T-helper 1 cell treated with Interleukin-12 subunit alpha and Interleukin-12 subunit beta and Interleukin-4 antibody, amounts not matched to agents 30 ng/mL and 1 ng/mL, for 36 hours (primary cell): ENCODE data around the gene HIC2. TPM values are rescaled to one million over a fixed set of nuclear protein-coding genes. Genes with fewer than 3 reads are reported as not detected.
"Not testable (repeated sequence)": the region's sequence is repeated elsewhere in the genome, so short reads cannot be mapped to it uniquely, and the experiment has no call there.

Experiments
- intact Hi-C: fragments of 100-400 bp; cut with micrococcal nuclease; formaldehyde crosslinking; loops from one replicate; pipeline ENCODE4 v1.15.1; 2024
- total RNA-seq: library from RNA; stranded (reverse); gene quantifications from 2 replicates; pipeline ENCODE4 v1.2.3, GENCODE V29; 2022

Gene HIC2, protein sequence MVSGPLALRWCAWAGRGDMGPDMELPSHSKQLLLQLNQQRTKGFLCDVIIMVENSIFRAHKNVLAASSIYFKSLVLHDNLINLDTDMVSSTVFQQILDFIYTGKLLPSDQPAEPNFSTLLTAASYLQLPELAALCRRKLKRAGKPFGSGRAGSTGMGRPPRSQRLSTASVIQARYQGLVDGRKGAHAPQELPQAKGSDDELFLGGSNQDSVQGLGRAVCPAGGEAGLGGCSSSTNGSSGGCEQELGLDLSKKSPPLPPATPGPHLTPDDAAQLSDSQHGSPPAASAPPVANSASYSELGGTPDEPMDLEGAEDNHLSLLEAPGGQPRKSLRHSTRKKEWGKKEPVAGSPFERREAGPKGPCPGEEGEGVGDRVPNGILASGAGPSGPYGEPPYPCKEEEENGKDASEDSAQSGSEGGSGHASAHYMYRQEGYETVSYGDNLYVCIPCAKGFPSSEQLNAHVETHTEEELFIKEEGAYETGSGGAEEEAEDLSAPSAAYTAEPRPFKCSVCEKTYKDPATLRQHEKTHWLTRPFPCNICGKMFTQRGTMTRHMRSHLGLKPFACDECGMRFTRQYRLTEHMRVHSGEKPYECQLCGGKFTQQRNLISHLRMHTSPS
- 4.5 and 5.0 TPM in 2 replicates for total RNA-seq

DNA sequence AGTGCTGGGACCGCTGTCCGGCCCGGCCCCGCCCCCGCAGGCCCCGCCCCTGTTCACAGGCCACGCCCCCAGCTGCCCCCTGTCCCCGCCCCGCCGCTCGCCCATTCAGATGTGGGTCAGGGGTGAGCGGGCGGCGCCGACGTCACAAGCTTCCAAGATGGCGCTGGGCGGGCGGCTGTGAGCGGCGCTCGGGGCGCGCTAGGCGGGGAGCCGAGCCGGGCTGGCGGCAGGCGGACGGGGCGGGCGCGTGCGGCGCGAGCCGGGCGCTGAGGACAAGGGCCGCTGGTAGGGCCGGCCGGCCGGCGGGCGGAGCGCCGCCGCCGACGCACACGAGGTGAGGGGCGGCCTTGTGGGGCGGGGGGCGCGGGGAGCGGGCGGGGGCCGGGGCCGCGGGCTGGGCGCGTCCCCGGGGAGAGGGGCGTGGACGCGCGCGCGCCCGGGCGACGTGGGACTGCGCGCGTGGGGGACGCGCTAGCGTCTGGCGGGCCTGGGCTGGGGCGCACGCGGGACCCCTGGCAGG, at the start of gene HIC2:
Gene HIC2, plus strand, starts transcription at position 145 of the 520 bp plus-strand sequence. CDS start 25,461 bp downstream, outside the sequence.
- intact Hi-C loops: not testable (repeated sequence)

DNA sequence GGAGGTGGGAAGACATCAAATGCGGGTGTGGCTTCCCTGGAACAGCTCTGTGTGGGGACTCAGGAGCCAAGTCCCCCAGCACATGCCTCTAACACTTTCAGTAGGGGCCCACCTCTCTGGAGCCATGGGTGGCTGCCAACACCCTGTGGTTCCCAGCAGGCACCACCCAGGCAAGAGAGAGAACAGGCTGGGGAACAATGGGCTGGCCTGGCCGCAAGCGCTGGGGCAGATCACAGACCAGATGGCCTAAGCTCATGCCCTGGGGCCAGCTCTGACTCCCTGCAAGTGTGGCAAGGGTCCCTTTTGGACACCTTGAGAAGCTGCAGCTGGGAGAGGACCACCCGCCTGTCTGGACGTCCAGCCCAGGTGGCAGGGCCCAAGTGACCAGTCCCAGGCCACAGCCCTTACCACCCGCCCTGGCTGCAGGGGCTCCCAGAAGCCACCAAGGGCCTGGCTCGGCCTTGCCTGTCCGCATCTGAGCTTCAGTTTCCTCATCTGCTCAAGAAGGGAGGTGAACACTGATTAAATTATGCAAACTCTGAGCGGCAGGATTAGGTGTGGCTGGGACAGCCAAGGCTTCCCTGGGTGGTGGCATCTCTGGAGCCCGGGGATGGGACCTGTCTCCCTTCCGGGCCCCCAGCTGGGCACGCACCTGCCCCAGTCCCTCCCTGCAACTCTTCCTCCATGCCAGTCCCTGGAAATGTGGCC, 48.4 kb upstream of the HIC2 start:
- intact Hi-C loops: not testable (repeated sequence)

DNA sequence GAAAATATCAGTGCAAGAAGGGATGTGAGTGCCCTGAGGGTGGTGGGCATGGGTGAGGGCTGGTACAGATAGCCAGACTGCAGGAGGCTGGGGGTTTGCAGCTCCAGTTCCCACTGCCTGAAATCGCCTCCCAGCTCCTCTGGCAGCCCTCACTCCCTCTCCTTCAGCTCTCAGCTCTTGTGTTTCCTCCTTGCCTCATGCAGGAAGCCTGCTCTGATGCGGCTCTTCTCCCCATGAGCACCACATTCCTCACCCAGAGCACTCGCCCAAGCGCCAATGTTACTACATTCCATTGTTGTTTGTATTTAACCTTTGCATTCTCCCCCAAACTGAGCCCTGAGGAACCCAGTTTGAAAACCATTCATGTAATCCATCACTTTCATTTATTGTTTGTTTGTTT, 41.3 kb upstream of the HIC2 start:
- intact Hi-C loops: not testable (repeated sequence)

DNA sequence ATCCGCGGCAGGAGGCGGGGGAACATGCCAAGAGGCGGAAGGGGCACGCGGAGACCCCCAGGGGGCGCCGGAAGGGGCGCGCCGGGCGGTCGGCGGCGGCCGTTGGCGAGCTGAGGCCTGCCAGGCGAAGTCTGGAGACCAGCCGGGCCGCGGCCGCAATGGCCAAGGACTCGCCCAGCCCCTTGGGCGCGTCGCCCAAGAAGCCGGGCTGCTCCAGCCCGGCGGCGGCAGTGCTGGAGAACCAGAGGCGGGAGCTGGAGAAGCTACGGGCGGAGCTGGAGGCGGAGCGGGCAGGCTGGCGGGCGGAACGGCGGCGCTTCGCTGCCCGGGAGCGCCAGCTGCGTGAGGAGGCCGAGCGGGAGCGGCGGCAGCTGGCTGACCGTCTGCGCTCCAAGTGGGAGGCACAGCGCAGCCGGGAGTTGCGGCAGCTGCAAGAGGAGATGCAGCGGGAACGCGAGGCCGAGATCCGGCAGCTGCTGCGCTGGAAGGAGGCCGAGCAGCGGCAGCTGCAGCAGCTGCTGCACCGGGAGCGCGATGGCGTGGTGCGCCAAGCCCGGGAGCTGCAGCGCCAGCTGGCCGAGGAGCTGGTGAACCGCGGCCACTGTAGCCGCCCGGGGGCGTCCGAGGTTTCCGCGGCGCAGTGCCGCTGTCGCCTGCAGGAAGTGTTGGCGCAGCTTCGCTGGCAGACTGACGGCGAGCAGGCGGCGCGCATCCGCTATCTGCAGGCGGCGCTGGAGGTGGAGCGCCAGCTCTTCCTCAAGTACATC, 33.3 kb upstream of the HIC2 start, which contains the start of gene RIMBP3B:
Gene RIMBP3B, plus strand, starts transcription at position 51 of the 767 bp plus-strand sequence. Its CDS starts 108 bp downstream, at position 159.
- intact Hi-C loops: not testable (repeated sequence)

DNA sequence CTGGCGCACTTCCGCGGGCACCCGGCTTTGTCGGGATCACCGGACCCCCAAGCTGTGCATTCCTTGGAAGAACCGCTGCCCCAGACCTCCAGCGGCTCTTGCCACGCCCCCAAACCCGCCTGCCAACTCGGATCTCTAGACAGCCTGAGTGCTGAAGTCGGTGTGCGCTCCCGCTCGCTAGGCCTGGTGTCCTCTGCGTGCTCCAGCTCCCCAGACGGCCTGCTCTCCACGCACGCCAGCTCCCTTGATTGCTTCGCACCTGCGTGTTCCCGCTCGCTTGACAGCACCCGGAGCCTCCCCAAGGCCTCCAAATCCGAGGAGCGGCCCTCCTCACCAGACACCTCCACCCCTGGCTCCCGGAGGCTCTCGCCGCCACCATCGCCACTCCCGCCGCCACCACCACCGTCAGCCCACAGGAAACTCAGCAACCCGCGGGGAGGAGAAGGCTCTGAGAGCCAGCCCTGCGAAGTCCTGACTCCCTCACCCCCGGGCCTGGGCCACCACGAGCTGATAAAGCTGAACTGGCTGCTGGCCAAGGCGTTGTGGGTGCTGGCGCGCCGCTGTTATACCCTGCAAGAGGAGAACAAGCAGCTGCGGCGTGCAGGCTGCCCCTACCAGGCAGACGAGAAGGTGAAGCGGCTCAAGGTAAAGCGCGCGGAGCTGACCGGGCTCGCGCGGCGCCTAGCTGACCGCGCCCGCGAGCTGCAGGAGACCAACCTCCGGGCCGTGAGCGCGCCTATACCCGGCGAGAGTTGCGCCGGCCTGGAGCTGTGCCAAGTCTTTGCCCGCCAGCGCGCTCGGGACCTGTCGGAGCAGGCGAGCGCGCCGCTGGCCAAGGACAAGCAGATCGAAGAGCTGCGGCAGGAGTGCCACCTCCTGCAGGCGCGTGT, 32.5 kb upstream of the HIC2 start:
- intact Hi-C loops: not testable (repeated sequence)

DNA sequence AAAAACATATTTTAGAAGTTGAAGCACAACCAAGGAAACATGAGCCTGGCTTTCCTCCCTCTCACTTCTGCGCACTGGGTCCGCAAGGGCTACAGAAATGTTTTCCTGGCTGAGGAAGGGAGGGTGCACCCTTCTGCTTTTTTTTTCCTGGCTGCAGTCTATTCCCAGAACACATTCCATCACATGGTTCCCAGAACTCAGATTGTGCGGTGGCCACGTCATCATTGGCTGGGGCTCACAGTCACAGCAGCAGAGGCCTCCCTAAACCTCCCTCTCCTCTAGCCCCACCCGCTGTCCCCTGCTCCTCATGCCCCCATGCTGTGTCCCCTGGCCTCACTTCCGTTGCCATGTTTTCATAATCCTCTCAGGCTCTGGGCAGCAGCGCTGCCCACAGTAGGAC, 27.7 kb upstream of the HIC2 start:
- intact Hi-C loops: not testable (repeated sequence)

DNA sequence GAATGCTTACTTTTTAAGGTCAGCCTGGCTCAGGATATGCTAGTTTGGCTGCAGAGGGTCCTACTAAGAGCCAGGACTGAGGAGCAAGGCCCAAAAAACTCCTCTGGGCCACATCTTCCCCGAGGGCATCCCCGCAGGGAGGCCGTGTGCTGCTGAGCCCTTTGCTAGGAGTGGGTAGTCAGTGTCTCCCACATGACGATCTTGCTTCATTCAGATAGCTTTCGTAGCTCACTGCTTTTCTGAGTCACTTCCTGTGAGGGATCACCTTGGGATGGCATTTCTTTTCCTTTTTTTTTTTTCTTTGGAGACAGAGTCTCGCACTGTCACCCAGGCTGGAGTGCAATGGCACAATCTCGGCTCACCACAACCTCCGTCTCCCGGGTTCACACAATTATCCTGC, 27.2 kb upstream of the HIC2 start:
- intact Hi-C loops: not testable (repeated sequence)

DNA sequence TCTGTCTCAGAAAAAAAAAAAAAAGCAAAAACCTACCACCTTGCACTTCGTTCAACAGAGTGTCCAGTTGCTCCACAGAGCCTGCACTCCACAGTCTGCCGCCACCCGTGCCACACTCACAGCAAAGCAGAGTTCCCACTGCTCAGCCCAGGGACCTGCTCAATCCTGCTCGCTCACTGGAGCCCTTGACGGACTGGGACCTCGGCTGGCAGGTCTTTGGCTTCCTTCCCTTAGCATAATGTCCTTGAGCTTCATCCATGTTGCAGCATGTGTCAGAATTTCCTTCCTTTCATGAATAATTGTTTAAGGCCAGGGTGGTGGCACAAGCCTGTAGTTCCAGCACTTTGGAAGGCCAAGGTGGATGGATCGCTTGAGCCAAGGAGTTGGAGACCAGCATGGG, 22.6 kb upstream of the HIC2 start:
- intact Hi-C loops: not testable (repeated sequence)

DNA sequence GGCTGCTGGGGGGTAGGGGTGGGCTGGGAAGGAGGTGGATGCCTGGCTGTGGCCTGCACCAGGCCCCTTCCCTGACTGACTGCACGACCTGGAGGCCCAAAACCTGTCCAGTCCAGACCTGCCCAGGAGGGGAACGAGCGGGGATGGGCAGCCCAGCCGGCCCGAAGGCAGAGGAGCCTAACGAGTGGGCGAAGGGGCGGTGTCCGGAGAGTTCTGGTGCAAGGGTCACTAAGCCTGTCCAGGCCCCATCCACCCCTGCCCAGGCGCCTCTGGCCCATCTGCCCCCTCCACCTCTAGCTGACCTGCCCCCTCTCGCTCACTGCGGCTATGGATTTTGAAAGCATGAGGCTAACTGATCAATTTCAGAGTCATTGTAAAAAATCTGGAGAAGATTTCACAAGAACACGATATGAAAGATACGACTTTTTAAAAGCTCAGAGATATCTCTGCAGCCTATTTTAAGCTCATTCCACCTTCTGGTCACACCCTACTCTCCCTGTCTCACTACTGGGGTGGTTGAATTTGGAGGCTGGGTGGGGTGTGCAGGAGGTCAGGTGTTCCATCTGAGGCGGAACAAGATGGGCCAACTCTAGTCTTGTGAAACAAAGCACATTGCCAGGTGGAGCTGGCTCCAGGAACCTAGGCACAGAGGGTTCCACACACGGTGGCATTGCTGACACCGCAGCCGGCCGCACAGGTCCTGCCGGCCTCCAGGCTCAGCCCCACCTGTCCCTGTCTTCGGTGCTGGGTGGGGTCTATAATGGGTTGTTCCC, 15.8 kb upstream of the HIC2 start:
- intact Hi-C loops: not testable (repeated sequence)

DNA sequence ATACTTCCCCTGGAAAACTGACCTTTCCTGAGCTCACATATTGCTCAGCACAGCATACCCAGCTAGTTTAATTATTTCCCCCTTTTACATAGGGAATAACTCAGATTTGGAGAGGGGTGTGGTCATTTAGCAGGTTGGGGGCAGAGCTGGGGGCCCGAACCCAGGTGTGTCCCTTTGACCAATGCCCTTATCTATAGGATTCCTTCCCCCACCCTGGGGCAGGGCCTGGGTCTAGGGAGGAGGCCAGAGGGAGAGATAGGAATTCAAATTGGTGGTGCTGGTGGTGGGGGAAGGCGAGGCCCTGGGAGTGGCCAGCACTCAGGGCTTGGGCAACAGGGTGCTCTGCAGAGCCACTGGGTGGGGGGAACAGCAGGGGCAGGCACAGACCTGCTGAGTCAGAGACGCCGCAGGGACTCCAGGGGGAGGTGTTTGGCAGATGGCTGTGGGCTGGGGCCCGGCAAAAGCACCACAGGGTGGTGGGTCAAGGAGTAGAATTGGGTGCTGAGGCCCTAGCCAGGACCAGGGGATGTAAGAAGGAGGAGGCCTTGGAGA, 14.3 kb upstream of the HIC2 start:
- intact Hi-C loops: not testable (repeated sequence)

DNA sequence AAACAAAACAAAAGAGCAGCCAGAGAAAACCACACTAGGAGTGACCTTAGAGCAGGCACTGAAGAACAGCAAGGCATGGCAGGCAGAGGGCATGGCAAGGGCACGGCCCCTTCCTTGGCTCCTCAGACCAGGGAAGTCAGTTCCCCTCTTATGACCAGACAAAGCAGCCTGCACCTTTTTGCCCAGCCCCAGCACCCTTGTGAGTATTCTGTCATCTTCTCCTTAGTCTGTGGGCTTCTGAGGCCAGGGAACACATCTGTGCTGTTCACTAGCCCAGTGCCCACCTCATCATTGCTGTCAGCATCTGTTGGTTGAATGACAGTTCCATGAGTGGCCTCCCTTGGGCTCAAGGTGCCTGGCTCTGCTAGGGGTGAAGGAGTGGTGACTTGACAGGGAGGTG, 10.0 kb upstream of the HIC2 start:
- intact Hi-C loops: not testable (repeated sequence)

DNA sequence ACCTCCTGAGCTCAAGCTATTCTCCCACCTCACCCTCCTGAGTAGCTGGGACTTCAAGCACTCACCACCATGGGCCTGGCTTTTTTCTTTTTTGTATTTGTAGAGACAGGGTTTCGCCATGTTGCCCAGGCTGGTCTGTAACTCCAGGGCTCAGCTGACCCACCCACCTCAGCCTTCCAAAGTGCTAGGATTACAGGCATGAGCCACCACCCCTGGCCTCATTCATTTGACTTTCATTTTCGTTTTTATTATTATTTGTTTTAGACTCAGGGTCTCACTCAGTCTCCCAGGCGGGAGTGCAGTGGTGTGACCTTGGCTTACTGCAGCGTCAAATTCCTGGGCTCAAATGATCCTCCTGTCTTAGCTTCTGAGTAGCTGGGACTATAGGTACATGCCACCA, 9.4 kb upstream of the HIC2 start:
- intact Hi-C loops: not testable (repeated sequence)

DNA sequence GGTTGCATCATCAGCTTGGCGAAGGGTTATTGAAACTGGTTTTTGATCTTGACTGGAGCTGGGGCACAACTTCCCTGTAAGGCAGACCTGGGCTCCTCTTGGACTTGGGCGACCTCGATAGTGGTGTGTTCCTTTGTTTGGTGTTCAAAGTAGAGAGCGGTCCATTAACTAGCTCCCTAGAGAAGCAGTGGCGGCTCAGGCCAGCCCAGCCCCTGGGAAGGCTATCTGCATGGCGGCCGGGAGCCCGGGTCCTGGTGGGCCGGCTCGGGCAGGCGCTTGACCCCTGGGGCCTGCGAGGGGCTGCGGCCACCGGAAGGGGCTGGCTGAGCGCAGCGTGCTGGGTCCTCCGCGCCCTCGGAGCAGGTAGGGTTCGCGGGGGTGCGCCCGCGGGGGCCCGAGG, 796 bp upstream of the HIC2 start:
- intact Hi-C loops: not testable (repeated sequence)

DNA sequence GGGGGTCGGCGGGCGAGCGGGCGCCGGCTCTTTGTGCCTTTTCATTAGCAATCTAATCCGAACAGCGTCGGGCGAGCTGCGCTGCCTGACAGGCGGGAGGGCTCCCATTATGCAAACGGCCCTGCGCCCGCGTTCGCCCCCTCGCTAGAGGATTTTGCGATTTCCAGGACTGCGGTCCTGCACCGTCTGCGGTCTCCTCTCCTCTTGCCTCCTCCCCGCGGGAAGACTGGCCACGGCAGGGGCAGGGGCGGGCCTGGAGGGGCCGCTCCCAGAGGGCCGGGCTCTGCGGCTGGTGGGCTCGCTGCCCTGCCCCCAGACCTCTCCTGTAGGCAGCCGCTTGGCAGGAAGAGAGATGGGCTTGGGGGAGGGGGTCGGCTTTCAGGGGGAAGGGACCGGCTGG, 682 bp downstream of the HIC2 start:
- intact Hi-C loops: not testable (repeated sequence)

DNA sequence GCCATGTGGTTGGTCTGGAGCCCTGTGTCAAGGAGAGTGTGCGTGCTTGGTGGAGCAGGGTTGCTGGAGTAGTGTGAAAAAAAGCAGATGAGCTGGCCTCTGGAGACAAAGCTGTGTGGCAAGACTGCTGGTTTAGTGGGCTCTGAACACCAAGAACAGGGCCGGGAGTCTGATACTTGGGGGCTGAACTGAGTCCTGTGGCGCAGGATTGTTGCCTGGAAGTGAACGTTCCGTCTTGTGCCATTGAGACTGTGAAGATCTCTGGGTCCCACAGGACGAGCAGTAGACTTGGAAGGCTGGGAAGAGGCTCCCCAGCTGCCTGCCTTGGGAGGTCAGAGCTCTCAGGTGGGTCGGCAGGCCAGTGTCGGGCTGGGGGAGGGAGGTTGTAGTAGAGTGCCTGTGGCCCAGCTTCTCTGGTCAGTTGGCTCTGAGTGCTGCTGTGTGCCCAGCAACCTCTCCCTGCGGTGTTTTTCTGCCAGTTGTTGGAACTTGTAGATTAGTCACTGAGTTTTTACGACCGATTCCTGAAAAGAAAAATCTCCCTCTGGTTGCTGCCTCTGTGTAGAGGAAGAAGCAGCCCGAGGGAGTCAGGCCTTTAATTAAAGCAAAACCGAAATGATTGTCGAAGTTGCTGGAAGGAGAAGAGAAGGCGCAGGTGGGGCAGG, 1.9 kb downstream of the HIC2 start:
- intact Hi-C loops: not testable (repeated sequence)

DNA sequence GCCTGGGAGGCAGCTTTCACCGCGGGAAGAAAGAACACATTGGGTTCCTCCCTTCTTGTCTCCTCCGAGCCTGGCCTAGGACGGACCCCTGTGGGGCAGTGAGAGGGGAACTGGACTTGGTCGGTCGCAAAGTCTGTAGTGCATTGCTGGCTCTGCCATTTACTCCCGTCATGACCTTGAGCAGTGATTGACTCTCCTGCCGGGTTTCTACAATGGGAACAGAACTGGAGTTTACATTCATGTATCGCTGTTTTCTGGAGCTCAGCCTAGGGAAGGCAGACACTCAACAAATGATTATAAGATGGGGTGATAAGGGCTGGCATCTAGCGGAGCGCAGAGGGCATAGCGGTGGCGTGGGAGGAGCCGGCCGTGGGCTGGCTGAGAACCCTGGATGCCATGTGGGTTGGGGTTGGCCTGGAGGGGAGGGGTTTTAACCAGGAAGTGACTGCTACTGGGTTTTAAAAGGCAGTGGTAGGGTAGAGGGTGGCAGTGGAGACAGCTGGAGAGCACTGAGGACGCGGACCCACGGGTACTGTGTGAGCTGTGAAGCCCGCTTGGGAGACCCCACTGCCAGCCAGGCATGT, 3.1 kb downstream of the HIC2 start:
- intact Hi-C loops: not testable (repeated sequence)

DNA sequence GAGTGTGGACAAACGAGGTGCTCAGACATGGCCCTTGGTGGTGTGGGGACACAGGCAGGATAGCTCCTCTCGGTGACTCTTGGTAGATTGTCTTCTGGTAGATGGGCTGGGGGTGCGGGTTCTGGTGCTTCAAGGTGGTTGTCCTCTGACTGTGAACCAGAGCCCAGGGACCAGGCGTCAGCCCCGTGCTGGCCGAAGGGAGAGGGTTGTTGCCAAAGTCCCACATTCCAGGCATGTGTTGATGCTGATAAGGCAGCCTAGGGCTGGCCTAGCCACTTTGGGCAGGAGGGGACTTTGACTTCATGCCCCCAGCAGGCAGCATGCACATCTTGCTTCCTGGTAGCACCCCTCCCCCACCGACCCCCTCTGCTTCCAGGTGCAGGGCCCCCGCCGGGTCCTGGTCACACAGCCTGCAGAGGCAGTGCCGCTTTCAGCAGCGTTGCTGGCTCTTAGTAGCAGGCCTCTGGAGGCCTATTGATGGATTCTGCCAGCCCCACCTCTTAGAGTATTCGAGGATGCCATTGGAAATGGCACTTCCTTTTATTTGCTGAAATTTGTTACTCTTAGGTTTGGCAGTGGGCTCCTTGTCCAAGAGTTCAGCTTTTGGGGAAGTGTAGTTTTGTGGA, 7.0 kb downstream of the HIC2 start:
- intact Hi-C loops: not testable (repeated sequence)
